GM21529 (cell line): ENCODE results near the gene TERB1.

ENCODE experiments used
- ATAC-seq: cut with Tn5 transposase; IDR thresholded peaks from one replicate; pipeline ENCODE4 v1.9.1; 2021; ENCODE audit not compliant: unreplicated experiment

Gene TERB1

GRCh38 chr16:66706506-66706880 lies 94.9 kb downstream of the TERB1 start:
- no peak for ATAC-seq

- ATAC-seq: no peak
Measured at GRCh38 chr16:66705790-66706505, 95.4 kb downstream of the TERB1 start.
